Neural cell (in vitro differentiated cells): ENCODE data around the gene DUSP14. TPM values are rescaled to one million over a fixed set of nuclear protein-coding genes. Genes with fewer than 3 reads are reported as not detected.

ENCODE experiments used
- H2AFZ ChIP-seq: fragments of 200-600, 300-800 bp; sonication (generic), shearing (Covaris generic); 2 replicates; pipeline ENCODE4 v1.6.0; 2014; ENCODE audit warnings: low read depth, mild to moderate bottlenecking, antibody characterized with exemption, low read length, moderate library complexity
- H3F3A ChIP-seq: fragments of 200-600 bp; shearing (Covaris generic); 2 replicates; pipeline ENCODE4 v1.6.1; 2016; ENCODE audit warnings: mild to moderate bottlenecking, moderate library complexity, mixed read lengths, antibody characterized with exemption, low read length; ENCODE audit not compliant: insufficient read depth, poor library complexity, severe bottlenecking
- H3K27ac ChIP-seq: fragments of 200-600, 300-800 bp; sonication (generic), shearing (Covaris generic); 2 replicates; pipeline ENCODE4 v1.5.1; 2014; ENCODE audit warnings: mild to moderate bottlenecking, low read length, moderate library complexity
- H3K27me3 ChIP-seq: fragments of 300-800, 200-600 bp; sonication (generic), shearing (Covaris generic); 2 replicates; pipeline ENCODE4 v1.6.0; 2014; ENCODE audit warnings: mild to moderate bottlenecking, low read depth, low read length, moderate library complexity; ENCODE audit not compliant: insufficient read depth
- H3K36me3 ChIP-seq: fragments of 300-800, 200-600 bp; sonication (generic), shearing (Covaris generic); 2 replicates; pipeline ENCODE4 v1.5.1; 2014; ENCODE audit warnings: mild to moderate bottlenecking, antibody characterized with exemption, low read length, moderate library complexity; ENCODE audit not compliant: insufficient read depth
- H3K4me2 ChIP-seq: fragments of 300-800, 200-600 bp; sonication (generic), shearing (Covaris generic); 2 replicates; pipeline ENCODE4 v1.6.0; 2014; ENCODE audit warnings: mild to moderate bottlenecking, low read length
- H3K4me3 ChIP-seq: fragments of 300-800, 200-600 bp; sonication (generic), shearing (Covaris generic); 2 replicates; pipeline ENCODE4 v1.5.1; 2014; ENCODE audit warnings: mild to moderate bottlenecking, low read length, moderate library complexity
- H3K79me2 ChIP-seq: fragments of 200-600 bp; shearing (Covaris generic); replicated peaks from 2 replicates; pipeline ENCODE4 v1.6.0; 2014; ENCODE audit warnings: mild to moderate bottlenecking, low read length, moderate library complexity; ENCODE audit not compliant: insufficient read depth
- H3K9ac ChIP-seq: fragments of 300-800, 200-600 bp; sonication (generic), shearing (Covaris generic); 2 replicates; pipeline ENCODE4 v1.6.1; 2016; ENCODE audit warnings: mild to moderate bottlenecking, low read length, mixed read lengths
- H3K9me2 ChIP-seq: fragments of 200-600 bp; shearing (Covaris generic); 2 replicates; pipeline ENCODE4 v1.6.1; 2016; ENCODE audit warnings: mild to moderate bottlenecking, low read length, mixed read lengths; ENCODE audit not compliant: insufficient read depth
- H3K9me3 ChIP-seq: fragments of 200-600, 300-800 bp; sonication (generic), shearing (Covaris generic); 2 replicates; pipeline ENCODE4 v1.6.1; 2016; ENCODE audit warnings: mild to moderate bottlenecking, mixed run types, low read length, moderate library complexity, mixed read lengths
- H4K20me1 ChIP-seq: fragments of 200-600 bp; shearing (Covaris generic); 2 replicates; pipeline ENCODE4 v1.6.1; 2016; ENCODE audit warnings: mild to moderate bottlenecking, mixed run types; ENCODE audit not compliant: insufficient read depth
- CTCF ChIP-seq: fragments of 450-650 bp; IDR thresholded peaks from 2 replicates; pipeline ENCODE4 v1.5.1; 2014; ENCODE audit warnings: antibody characterized with exemption, mild to moderate bottlenecking, moderate library complexity; ENCODE audit not compliant: poor library complexity, severe bottlenecking
- EP300 ChIP-seq: fragments of 450-650 bp; conservative IDR thresholded peaks from 2 replicates; pipeline ENCODE4 v1.6.1; 2014; ENCODE audit warnings: antibody characterized with exemption, mild to moderate bottlenecking, moderate library complexity; ENCODE audit not compliant: poor library complexity, severe bottlenecking
- EZH2 ChIP-seq: fragments of 200-600, 300-800 bp; shearing (Covaris generic), sonication (generic); IDR thresholded peaks from 2 replicates; pipeline ENCODE4 v1.6.1; 2014; ENCODE audit warnings: antibody characterized with exemption, low read length, borderline replicate concordance, mild to moderate bottlenecking; ENCODE audit not compliant: insufficient read depth, poor library complexity, severe bottlenecking
- MXI1 ChIP-seq: fragments of 450-650 bp; conservative IDR thresholded peaks from 2 replicates; pipeline ENCODE4 v1.6.1; 2014; ENCODE audit warnings: antibody characterized with exemption, mild to moderate bottlenecking; ENCODE audit not compliant: poor library complexity, severe bottlenecking
- POLR2AphosphoS5 ChIP-seq: IDR thresholded peaks from 2 replicates; pipeline ENCODE4 v1.6.1; 2012
- RAD21 ChIP-seq: fragments of 450-650 bp; conservative IDR thresholded peaks from 2 replicates; pipeline ENCODE4 v1.6.1; 2014; ENCODE audit warnings: antibody characterized with exemption, mild to moderate bottlenecking, moderate library complexity
- REST ChIP-seq: IDR thresholded peaks from 2 replicates; pipeline ENCODE4 v1.6.1; 2012; ENCODE audit warnings: borderline replicate concordance
- SMC3 ChIP-seq: fragments of 450-650 bp; conservative IDR thresholded peaks from 2 replicates; pipeline ENCODE4 v1.6.1; 2014; ENCODE audit warnings: antibody characterized with exemption, mild to moderate bottlenecking, moderate library complexity; ENCODE audit not compliant: poor library complexity
- TAF1 ChIP-seq: IDR thresholded peaks from 2 replicates; pipeline ENCODE4 v1.6.1; 2012; ENCODE audit warnings: low read depth
- polyA plus RNA-seq: library from polyadenylated mRNA; depleted of rRNA; stranded (reverse); fragments of >200 nt; gene quantifications from 2 replicates; pipeline ENCODE4 v1.2.3, GENCODE V29; 2014

DUSP14 gene
- polyA plus RNA-seq, 1 donor from 2014 or later = 19.7 TPM

- Histone ChIP-seq H3K79me2 (no peaks in the 10 kb centered on the region), H3K9me2 (no peaks in the 10 kb centered on the region), H3K4me3 (no peak overlapping the region), H3F3A (no peaks in the 10 kb centered on the region), H4K20me1 (no peaks in the 10 kb centered on the region), H3K27me3 (no peaks in the 10 kb centered on the region), H3K36me3 (peaks cover 12% of the 10 kb centered on the region), H3K9ac (no peak overlapping the region), H3K27ac (no peak overlapping the region), H3K9me3 (no peaks in the 10 kb centered on the region), H2AFZ (no peak overlapping the region), H3K4me2 (no peak overlapping the region)
- no peak for TF ChIP-seq EP300
- no peak for TF ChIP-seq SMC3
- no peak for TF ChIP-seq TAF1
- no peak for TF ChIP-seq RAD21
- TF ChIP-seq CTCF = no peak
- TF ChIP-seq MXI1 = no peak
- TF ChIP-seq REST = no peak
- TF ChIP-seq POLR2AphosphoS5 = no peak
- TF ChIP-seq EZH2 = no peak
Observed at GRCh38 chr17:37446027-37446426, 43.7 kb upstream of the DUSP14 start.

- H3K9me2 ChIP-seq = no peaks in the 10 kb centered on the region
- no peak overlapping the region for H3K27ac ChIP-seq
- no peak overlapping the region for H3K4me2 ChIP-seq
- no peak overlapping the region for H3K4me3 ChIP-seq
- no peak for TF ChIP-seq RAD21
- no peak for TF ChIP-seq MXI1
- no peak for TF ChIP-seq EP300
- no peak for TF ChIP-seq CTCF
- TF ChIP-seq REST = no peak
- TF ChIP-seq EZH2 = no peak
- TF ChIP-seq TAF1 = no peak
- no peak for TF ChIP-seq POLR2AphosphoS5
- no peak for TF ChIP-seq SMC3
- H3K27me3 ChIP-seq = no peaks in the 10 kb centered on the region
- H4K20me1 ChIP-seq = no peaks in the 10 kb centered on the region
- peaks cover 9% of the 10 kb centered on the region for H3K36me3 ChIP-seq
- no peak overlapping the region for H2AFZ ChIP-seq
- H3K9me3 ChIP-seq = no peaks in the 10 kb centered on the region
- no peaks in the 10 kb centered on the region for H3K79me2 ChIP-seq
- H3F3A ChIP-seq = no peaks in the 10 kb centered on the region
- H3K9ac ChIP-seq = no peak overlapping the region
Observed at GRCh38 chr17:37447641-37448040, 42.0 kb upstream of the DUSP14 start.
